8988T (cell line): ENCODE results near the gene SGMS2.

Experiments used
- DNase-seq: peaks from one replicate; pipeline ENCODE4 v3.0.0; 2011

The SGMS2 gene

GRCh38 chr4:107824350-107825071, at the start of gene SGMS2:
Gene SGMS2 (plus strand): TSS chr4:107824932. CDS start chr4:107895554, 70,622 bp downstream.
- peak; percentile 48 for DNase-seq

GRCh38 chr4:107777890-107778289, 46.8 kb upstream of the SGMS2 start:
- DNase-seq = no peak

- DNase-seq = no peak
These were observed 45.8 kb upstream of the SGMS2 start for GRCh38 chr4:107778784-107779530.

GRCh38 chr4:107780665-107781064, 44.1 kb upstream of the SGMS2 start:
- DNase-seq = no peak

- DNase-seq = no peak
These were observed 32.8 kb upstream of the SGMS2 start for GRCh38 chr4:107791902-107792301.

- DNase-seq = no peak
These were observed 32.0 kb upstream of the SGMS2 start for GRCh38 chr4:107792711-107793110.

GRCh38 chr4:107793996-107794395, 30.7 kb upstream of the SGMS2 start:
- no peak for DNase-seq

- DNase-seq = no peak
These were observed 24.9 kb upstream of the SGMS2 start for GRCh38 chr4:107799669-107800450.

GRCh38 chr4:107800706-107801105, 24.0 kb upstream of the SGMS2 start:
- DNase-seq = no peak

- DNase-seq = no peak
These were observed 22.9 kb upstream of the SGMS2 start for GRCh38 chr4:107801766-107802211.

GRCh38 chr4:107804956-107805355, 19.8 kb upstream of the SGMS2 start:
- no peak for DNase-seq

- DNase-seq = no peak
These were observed 18.5 kb upstream of the SGMS2 start for GRCh38 chr4:107806196-107806595.

- DNase-seq = no peak
These were observed 16.2 kb upstream of the SGMS2 start for GRCh38 chr4:107808572-107808971.

GRCh38 chr4:107809210-107809609, 15.5 kb upstream of the SGMS2 start:
- DNase-seq = no peak

GRCh38 chr4:107814758-107815157, 10.0 kb upstream of the SGMS2 start:
- no peak for DNase-seq

GRCh38 chr4:107815158-107815557, 9.6 kb upstream of the SGMS2 start:
- DNase-seq = no peak

GRCh38 chr4:107818301-107818910, 6.3 kb upstream of the SGMS2 start:
- no peak for DNase-seq

GRCh38 chr4:107823870-107824349, 822 bp upstream of the SGMS2 start:
- DNase-seq = no peak

- peak; percentile 31 for DNase-seq
These were observed 516 bp downstream of the SGMS2 start for GRCh38 chr4:107825072-107825824.

GRCh38 chr4:107826421-107826980, 1.8 kb downstream of the SGMS2 start:
- no peak for DNase-seq

- no peak for DNase-seq
These were observed 3.8 kb downstream of the SGMS2 start for GRCh38 chr4:107828315-107829090.
